ENCODE measurements around the gene CSMD2. TPM values are rescaled to one million over a fixed set of nuclear protein-coding genes. Genes with fewer than 3 reads are reported as not detected.

CSMD2 gene
- total RNA-seq, 1 experiment from 2014 or later, result 13.2 TPM

DNA sequence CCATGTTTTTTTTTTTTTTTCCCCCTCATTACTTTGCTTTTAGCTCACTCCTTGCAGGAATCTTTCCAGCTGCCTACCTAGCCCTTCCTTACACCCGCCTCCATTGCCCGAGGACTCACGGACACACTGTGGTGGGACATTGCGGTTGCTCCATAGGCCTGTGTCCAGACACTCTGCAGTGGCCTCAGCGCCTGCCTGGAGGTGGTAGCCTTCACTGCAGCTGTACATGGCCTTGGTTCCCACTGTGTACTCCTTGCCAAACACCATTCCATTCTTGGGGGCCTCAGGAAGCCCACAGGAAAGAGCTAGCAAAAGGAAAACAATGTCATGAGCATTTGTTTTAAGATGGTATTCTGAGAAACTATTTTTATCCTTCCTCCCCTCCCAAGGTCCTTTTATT is 592.6 kb downstream of the CSMD2 start (continued):
- no peak for TF ChIP-seq ARID4B (CRISPR knock-in tag; IDR thresholded peaks at IDR 0.05; ENCODE audit: borderline replicate concordance)

- no peak for TF ChIP-seq ATF6 (CRISPR knock-in tag; IDR thresholded peaks at IDR 0.05)
- TF ChIP-seq TEAD4 (CRISPR knock-in tag; IDR thresholded peaks at IDR 0.05), result no peak
- TF ChIP-seq, protein P1, sequence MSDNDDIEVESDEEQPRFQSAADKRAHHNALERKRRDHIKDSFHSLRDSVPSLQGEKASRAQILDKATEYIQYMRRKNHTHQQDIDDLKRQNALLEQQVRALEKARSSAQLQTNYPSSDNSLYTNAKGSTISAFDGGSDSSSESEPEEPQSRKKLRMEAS (CRISPR knock-in tag; IDR thresholded peaks at IDR 0.05), result no peak
- DNase-seq (ENCODE audit: low spot score), result no peak
- Mint-ChIP-seq H3K4me1 (no peaks in the 10 kb centered on the region), H3K27me3 (ENCODE audit: low read depth) (no peaks in the 10 kb centered on the region), H3K36me3 (peaks cover 16% of the 10 kb centered on the region), H3K27ac (no peak overlapping the region), H3K4me3 (no peak overlapping the region), H3K9me3 (peaks cover 3% of the 10 kb centered on the region; the same call in 1 of the 2 replicates)
- ChIA-PET POLR2A (no interaction called here), CTCF (no interaction called here)
- ATAC-seq, result no peak
These were observed 595.7 kb downstream of the CSMD2 start for GRCh38 chr1:33569331-33569730.

- Mint-ChIP-seq H3K4me1 (no peaks in the 10 kb centered on the region), H3K36me3 (peaks cover 5% of the 10 kb centered on the region; the same call in 1 of the 2 replicates), H3K27ac (no peak overlapping the region), H3K27me3 (ENCODE audit: low read depth) (no peaks in the 10 kb centered on the region), H3K4me3 (no peak overlapping the region), H3K9me3 (peaks cover 3% of the 10 kb centered on the region; the same call in 1 of the 2 replicates)
- DNase-seq (ENCODE audit: low spot score) (no peak), ATAC-seq (no peak)
- POLR2A ChIA-PET, result no interaction called here
- CTCF ChIA-PET, result no interaction called here
- TF ChIP-seq ETV6 (CRISPR knock-in tag; IDR thresholded peaks at IDR 0.05), result no peak
- TF ChIP-seq RELA (CRISPR knock-in tag; IDR thresholded peaks at IDR 0.05; ENCODE audit: borderline replicate concordance), result no peak
- TF ChIP-seq KAT7 (CRISPR knock-in tag; IDR thresholded peaks at IDR 0.05; ENCODE audit: borderline replicate concordance), result no peak
- no peak for TF ChIP-seq FOXP4 (CRISPR knock-in tag; IDR thresholded peaks at IDR 0.05)
- TF ChIP-seq E2F5 (CRISPR knock-in tag; IDR thresholded peaks at IDR 0.05), result no peak
- no peak for TF ChIP-seq NFYB (CRISPR knock-in tag; conservative IDR thresholded peaks at IDR 0.05; ENCODE audit: low read depth)
- no peak for TF ChIP-seq CTCF (IDR thresholded peaks at IDR 0.05)
- TF ChIP-seq, protein P2, sequence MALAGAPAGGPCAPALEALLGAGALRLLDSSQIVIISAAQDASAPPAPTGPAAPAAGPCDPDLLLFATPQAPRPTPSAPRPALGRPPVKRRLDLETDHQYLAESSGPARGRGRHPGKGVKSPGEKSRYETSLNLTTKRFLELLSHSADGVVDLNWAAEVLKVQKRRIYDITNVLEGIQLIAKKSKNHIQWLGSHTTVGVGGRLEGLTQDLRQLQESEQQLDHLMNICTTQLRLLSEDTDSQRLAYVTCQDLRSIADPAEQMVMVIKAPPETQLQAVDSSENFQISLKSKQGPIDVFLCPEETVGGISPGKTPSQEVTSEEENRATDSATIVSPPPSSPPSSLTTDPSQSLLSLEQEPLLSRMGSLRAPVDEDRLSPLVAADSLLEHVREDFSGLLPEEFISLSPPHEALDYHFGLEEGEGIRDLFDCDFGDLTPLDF (CRISPR knock-in tag; IDR thresholded peaks at IDR 0.05), result no peak
- no peak for TF ChIP-seq ZBTB21 (CRISPR knock-in tag; IDR thresholded peaks at IDR 0.05; ENCODE audit: borderline replicate concordance)
- no peak for TF ChIP-seq NR1H2 (CRISPR knock-in tag; IDR thresholded peaks at IDR 0.05)
- no peak for TF ChIP-seq ZNF138 (CRISPR knock-in tag; conservative IDR thresholded peaks at IDR 0.05)
- TF ChIP-seq ZNF416 (CRISPR knock-in tag; IDR thresholded peaks at IDR 0.05), result no peak
- TF ChIP-seq ELF4 (CRISPR knock-in tag; IDR thresholded peaks at IDR 0.05; ENCODE audit: low read depth), result no peak
- TF ChIP-seq TP53 (CRISPR knock-in tag; IDR thresholded peaks at IDR 0.05), result no peak
- TF ChIP-seq IRF1 (CRISPR knock-in tag; IDR thresholded peaks at IDR 0.05), result no peak
- TF ChIP-seq IRF2 (CRISPR knock-in tag; IDR thresholded peaks at IDR 0.05; ENCODE audit: borderline replicate concordance, low read depth), result no peak
- TF ChIP-seq CREM (CRISPR knock-in tag; IDR thresholded peaks at IDR 0.05), result no peak
These were observed 601.3 kb downstream of the CSMD2 start for GRCh38 chr1:33563699-33564098.

Data from WTC11 (cell line).